ENCODE results near the gene PMEPA1.

- TF ChIP-seq CTCF (IDR thresholded peaks at IDR 0.05; ENCODE audit: low read depth, low read length, poor library complexity, severe bottlenecking), result no peak
- no peak for TF ChIP-seq EZH2phosphoT487 (IDR thresholded peaks at IDR 0.05; ENCODE audit: borderline replicate concordance, low read length)
Observed at GRCh38 chr20:57746201-57746600, 36.4 kb upstream of the PMEPA1 start.
